Stimulated activated CD4-positive, alpha-beta T cell treated with anti-CD3 and anti-CD28 coated beads, Interleukin-1b, Interleukin-23, amount 100 ng/mL, for 1 hour (primary cell): ENCODE measurements around the gene ZNF561.

Experiments used
- DNase-seq, 2 donors: peaks; one replicate each; pipeline ENCODE4 v3.0.0-alpha.2; 2020; ENCODE audit warnings: low read depth in 2 of 2

Gene ZNF561

GRCh38 chr19:9580728-9581127 lies 40.3 kb downstream of the ZNF561 start:
- DNase-seq, result no peak

GRCh38 chr19:9570255-9570654 lies 50.8 kb downstream of the ZNF561 start:
- DNase-seq, result no peak

- DNase-seq, result no peak
These were observed 54.3 kb downstream of the ZNF561 start for GRCh38 chr19:9566729-9567128.

- DNase-seq, result no peak
These were observed 54.9 kb downstream of the ZNF561 start for GRCh38 chr19:9565900-9566705.
